Stimulated activated CD4-positive, alpha-beta T cell treated with anti-CD3 and anti-CD28 coated beads, Interleukin-4, amount 100 ng/mL, for 48 hours (primary cell): ENCODE data around the gene TLX3.
"Not testable (repeated sequence)": the region's sequence is repeated elsewhere in the genome, so short reads cannot be mapped to it uniquely, and the experiment has no call there.

Source experiments
- DNase-seq, 2 donors: peaks; one replicate each; pipeline ENCODE4 v3.0.0-alpha.2; 2020; ENCODE audit warnings: low read depth in 2 of 2

Gene TLX3

GRCh38 chr5:171323806-171324632 lies 15.0 kb downstream of the TLX3 start:
- no peak for DNase-seq

- DNase-seq: no peak
These were observed 21.0 kb downstream of the TLX3 start for GRCh38 chr5:171330021-171330420.

- no peak for DNase-seq
These were observed 26.6 kb downstream of the TLX3 start for GRCh38 chr5:171335616-171336015.

- no peak for DNase-seq
These were observed 27.6 kb downstream of the TLX3 start for GRCh38 chr5:171336521-171337209.

- no peak for DNase-seq
These were observed 28.1 kb downstream of the TLX3 start for GRCh38 chr5:171337210-171337569.

GRCh38 chr5:171340042-171340441 lies 31.0 kb downstream of the TLX3 start:
- DNase-seq: no peak

GRCh38 chr5:171340491-171340890 lies 31.4 kb downstream of the TLX3 start:
- no peak for DNase-seq

- peak in 1 of 2 donors; percentile 4 for DNase-seq
These were observed 33.5 kb downstream of the TLX3 start for GRCh38 chr5:171342362-171343111.

- DNase-seq: no peak
These were observed 36.0 kb downstream of the TLX3 start for GRCh38 chr5:171344936-171345608.

- no peak for DNase-seq
These were observed 42.6 kb downstream of the TLX3 start for GRCh38 chr5:171351536-171352073.

GRCh38 chr5:171355302-171355724 lies 46.3 kb downstream of the TLX3 start:
- peak; percentile 3 to 25 for DNase-seq

- DNase-seq: no peak
These were observed 48.8 kb downstream of the TLX3 start for GRCh38 chr5:171357843-171358242.

GRCh38 chr5:171361151-171361550 lies 52.1 kb downstream of the TLX3 start:
- not testable (repeated sequence) for DNase-seq
